MM.1S (cell line): ENCODE measurements around the gene TRIOBP.

Experiments used
- DNase-seq: peaks from one replicate; pipeline ENCODE4 v3.0.0-alpha.2; 2015
- H2AFZ ChIP-seq: fragments of 300-600 bp; sonication (generic); 2 replicates; pipeline ENCODE4 v1.6.0; 2016; ENCODE audit warnings: antibody characterized with exemption, low read length
- H3F3A ChIP-seq: fragments of 300-600 bp; sonication (generic); 2 replicates; pipeline ENCODE4 v1.6.1; 2016; ENCODE audit warnings: mild to moderate bottlenecking, antibody characterized with exemption, low read length, moderate library complexity, mixed read lengths; ENCODE audit not compliant: insufficient read depth
- H3K27ac ChIP-seq: fragments of 300-600 bp; sonication (generic); 2 replicates; pipeline ENCODE4 v1.5.1; 2016; ENCODE audit warnings: mild to moderate bottlenecking, low read length
- H3K27me3 ChIP-seq: fragments of 300-600 bp; sonication (generic); replicated peaks from 2 replicates; pipeline ENCODE4 v1.6.0; 2016; ENCODE audit warnings: low read length; ENCODE audit not compliant: insufficient read depth
- H3K36me3 ChIP-seq: fragments of 300-600 bp; sonication (generic); replicated peaks from 2 replicates; pipeline ENCODE4 v1.6.1; 2016; ENCODE audit warnings: mild to moderate bottlenecking, low read length, mixed read lengths; ENCODE audit not compliant: insufficient read depth
- H3K4me1 ChIP-seq: fragments of 300-600 bp; sonication (generic); 2 replicates; pipeline ENCODE4 v1.6.1; 2016; ENCODE audit warnings: low read length, mixed read lengths
- H3K4me2 ChIP-seq: fragments of 300-600 bp; sonication (generic); 2 replicates; pipeline ENCODE4 v1.6.0; 2016; ENCODE audit warnings: low read depth, low read length
- H3K4me3 ChIP-seq: fragments of 300-600 bp; sonication (generic); 2 replicates; pipeline ENCODE4 v1.5.1; 2016; ENCODE audit warnings: low read length, mixed read lengths
- H3K79me2 ChIP-seq: fragments of 300-600 bp; sonication (generic); 2 replicates; pipeline ENCODE4 v1.6.1; 2016; ENCODE audit warnings: mixed run types, low read length, mixed read lengths
- H3K9ac ChIP-seq: fragments of 300-600 bp; sonication (generic); 2 replicates; pipeline ENCODE4 v1.6.1; 2016; ENCODE audit warnings: low read length, mixed read lengths
- H3K9me2 ChIP-seq: fragments of 300-600 bp; sonication (generic); replicated peaks from 2 replicates; pipeline ENCODE4 v1.6.1; 2016; ENCODE audit warnings: mild to moderate bottlenecking, low read length, mixed read lengths; ENCODE audit not compliant: insufficient read depth
- H3K9me3 ChIP-seq: fragments of 300-600 bp; sonication (generic); replicated peaks from 2 replicates; pipeline ENCODE4 v1.6.1; 2016; ENCODE audit warnings: mild to moderate bottlenecking, low read length, mixed read lengths; ENCODE audit not compliant: insufficient read depth
- H4K20me1 ChIP-seq: fragments of 300-600 bp; sonication (generic); 2 replicates; pipeline ENCODE4 v1.6.1; 2016; ENCODE audit warnings: mild to moderate bottlenecking, low read length, moderate library complexity, mixed read lengths; ENCODE audit not compliant: insufficient read depth
- EZH2 ChIP-seq: fragments of 300-600 bp; sonication (generic); optimal IDR thresholded peaks from 2 replicates; pipeline ENCODE3; 2017; ENCODE audit warnings: low read depth, mild to moderate bottlenecking, antibody characterized with exemption, low read length, mixed read lengths
- EZH2phosphoT487 ChIP-seq: fragments of 300-600 bp; sonication (generic); IDR thresholded peaks from 2 replicates; pipeline ENCODE4 v1.6.1; 2018; ENCODE audit warnings: antibody characterized with exemption, low read length
- TF ChIP-seq, protein P1 (sequence below): fragments of 300-600 bp; sonication (generic); IDR thresholded peaks from 2 replicates; pipeline ENCODE4 v1.5.1; 2016; ENCODE audit warnings: antibody characterized with exemption, low read length, mixed read lengths

The TRIOBP gene

GRCh38 chr22:37664249-37665101 lies 32.4 kb upstream of the TRIOBP start:
- Histone ChIP-seq H3K36me3 (no peaks in the 10 kb centered on the region; the same call in 1 of the 2 replicates), H2AFZ (no peak overlapping the region), H3K79me2 (peaks cover 46% of the 10 kb centered on the region), H3K27ac (no peak overlapping the region), H4K20me1 (peaks cover 5% of the 10 kb centered on the region; the same call in 1 of the 2 replicates), H3K4me1 (peaks cover 13% of the 10 kb centered on the region), H3F3A (0 out of 2 replicates have a peak, but pooled peaks cover 2% of the 10 kb centered on the region), H3K27me3 (no peaks in the 10 kb centered on the region), H3K9me3 (no peaks in the 10 kb centered on the region), H3K4me2 (no peak overlapping the region), H3K9me2 (no peaks in the 10 kb centered on the region), H3K4me3 (no peak overlapping the region), H3K9ac (no peak overlapping the region)
- TF ChIP-seq EZH2phosphoT487 (no peak), EZH2 (no peak)
- TF ChIP-seq, protein P1, sequence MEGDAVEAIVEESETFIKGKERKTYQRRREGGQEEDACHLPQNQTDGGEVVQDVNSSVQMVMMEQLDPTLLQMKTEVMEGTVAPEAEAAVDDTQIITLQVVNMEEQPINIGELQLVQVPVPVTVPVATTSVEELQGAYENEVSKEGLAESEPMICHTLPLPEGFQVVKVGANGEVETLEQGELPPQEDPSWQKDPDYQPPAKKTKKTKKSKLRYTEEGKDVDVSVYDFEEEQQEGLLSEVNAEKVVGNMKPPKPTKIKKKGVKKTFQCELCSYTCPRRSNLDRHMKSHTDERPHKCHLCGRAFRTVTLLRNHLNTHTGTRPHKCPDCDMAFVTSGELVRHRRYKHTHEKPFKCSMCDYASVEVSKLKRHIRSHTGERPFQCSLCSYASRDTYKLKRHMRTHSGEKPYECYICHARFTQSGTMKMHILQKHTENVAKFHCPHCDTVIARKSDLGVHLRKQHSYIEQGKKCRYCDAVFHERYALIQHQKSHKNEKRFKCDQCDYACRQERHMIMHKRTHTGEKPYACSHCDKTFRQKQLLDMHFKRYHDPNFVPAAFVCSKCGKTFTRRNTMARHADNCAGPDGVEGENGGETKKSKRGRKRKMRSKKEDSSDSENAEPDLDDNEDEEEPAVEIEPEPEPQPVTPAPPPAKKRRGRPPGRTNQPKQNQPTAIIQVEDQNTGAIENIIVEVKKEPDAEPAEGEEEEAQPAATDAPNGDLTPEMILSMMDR = no peak
- no peak for DNase-seq

GRCh38 chr22:37665487-37665886 lies 31.4 kb upstream of the TRIOBP start:
- peaks cover 36% of the 10 kb centered on the region for H3K79me2 ChIP-seq
- H3K36me3 ChIP-seq = no peaks in the 10 kb centered on the region; the same call in 1 of the 2 replicates
- H3K27ac ChIP-seq = no peak overlapping the region
- H3K4me1 ChIP-seq = peaks cover 3% of the 10 kb centered on the region; the same call in 1 of the 2 replicates
- DNase-seq = no peak
- H3F3A ChIP-seq = no peaks in the 10 kb centered on the region
- no peak overlapping the region for H3K4me2 ChIP-seq
- H3K9me3 ChIP-seq = no peaks in the 10 kb centered on the region
- H2AFZ ChIP-seq = no peak overlapping the region
- H4K20me1 ChIP-seq = no peaks in the 10 kb centered on the region; the same call in 1 of the 2 replicates
- H3K4me3 ChIP-seq = no peak overlapping the region
- TF ChIP-seq EZH2 = no peak
- no peak for TF ChIP-seq EZH2phosphoT487
- TF ChIP-seq, protein P1 = no peak
- no peak overlapping the region for H3K9ac ChIP-seq
- no peaks in the 10 kb centered on the region for H3K27me3 ChIP-seq
- H3K9me2 ChIP-seq = no peaks in the 10 kb centered on the region

GRCh38 chr22:37669586-37669985 lies 27.3 kb upstream of the TRIOBP start:
- Histone ChIP-seq H4K20me1 (no peaks in the 10 kb centered on the region), H3F3A (peaks cover 6% of the 10 kb centered on the region; the same call in 1 of the 2 replicates), H3K9ac (no peak overlapping the region), H2AFZ (no peak overlapping the region), H3K36me3 (no peaks in the 10 kb centered on the region; the same call in 1 of the 2 replicates), H3K27ac (no peak overlapping the region), H3K9me2 (no peaks in the 10 kb centered on the region), H3K4me2 (no peak overlapping the region), H3K79me2 (peaks cover 6% of the 10 kb centered on the region), H3K4me1 (peaks cover 10% of the 10 kb centered on the region), H3K9me3 (no peaks in the 10 kb centered on the region), H3K27me3 (no peaks in the 10 kb centered on the region), H3K4me3 (no peak overlapping the region)
- DNase-seq = no peak
- TF ChIP-seq EZH2 (no peak), EZH2phosphoT487 (no peak)
- TF ChIP-seq, protein P1 = no peak
